ENCODE data around the gene C1orf21.
A peak's percentile ranks its signal among the peaks of the same experiment; 100 is the strongest.

The C1orf21 gene

DNA sequence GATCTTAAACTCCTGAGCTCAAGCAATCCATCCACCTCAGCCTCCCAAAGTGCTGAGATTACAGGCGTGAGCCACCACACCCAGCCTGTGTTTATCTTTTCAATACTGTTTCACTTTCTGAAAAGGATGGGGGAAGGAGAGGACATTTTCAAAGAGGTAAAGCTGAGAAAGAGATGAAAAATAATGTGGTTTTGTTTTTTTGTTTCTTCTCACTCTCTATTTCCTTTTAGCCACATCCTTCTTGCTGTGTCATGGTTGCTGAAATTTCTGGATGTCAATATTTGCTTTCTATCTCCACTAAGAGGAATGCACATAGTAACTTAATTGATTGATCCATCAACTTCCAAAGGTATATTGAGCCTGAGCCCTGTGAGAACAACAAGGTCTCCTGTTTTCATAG lies 6.4 kb upstream of the C1orf21 start:
- Histone ChIP-seq H3K4me1 (ENCODE audit: insufficient read depth, low read length, poor library complexity, severe bottlenecking) (peaks cover 7% of the 10 kb centered on the region), H3K27me3 (ENCODE audit: insufficient read depth, low read length, poor library complexity, severe bottlenecking) (no peaks in the 10 kb centered on the region), H3F3A (ENCODE audit: low read depth) (no peaks in the 10 kb centered on the region; the same call in 1 of the 2 replicates), H4K20me1 (ENCODE audit: insufficient read depth, low read length, poor library complexity, severe bottlenecking) (no peaks in the 10 kb centered on the region), H3K9me2 (replicated peaks; ENCODE audit: low read depth, low read length) (no peaks in the 10 kb centered on the region), H3K4me3 (ENCODE audit: low read length, poor library complexity, severe bottlenecking) (no peak overlapping the region), H3K9ac (ENCODE audit: low read depth, low read length, poor library complexity, severe bottlenecking) (no peak overlapping the region), H3K79me2 (ENCODE audit: insufficient read depth, low read length) (no peaks in the 10 kb centered on the region), H3K4me2 (ENCODE audit: low read depth, low read length, poor library complexity, severe bottlenecking) (peak overlapping the region; percentile 13), H3K36me3 (ENCODE audit: insufficient read depth, low read length) (no peaks in the 10 kb centered on the region), H2AFZ (ENCODE audit: low read length) (no peak overlapping the region), H3K9me3 (ENCODE audit: insufficient read depth, low read depth, low read length) (no peaks in the 10 kb centered on the region)
- no peak for TF ChIP-seq EZH2phosphoT487 (IDR thresholded peaks at IDR 0.05; ENCODE audit: borderline replicate concordance)
- TF ChIP-seq, protein P1, sequence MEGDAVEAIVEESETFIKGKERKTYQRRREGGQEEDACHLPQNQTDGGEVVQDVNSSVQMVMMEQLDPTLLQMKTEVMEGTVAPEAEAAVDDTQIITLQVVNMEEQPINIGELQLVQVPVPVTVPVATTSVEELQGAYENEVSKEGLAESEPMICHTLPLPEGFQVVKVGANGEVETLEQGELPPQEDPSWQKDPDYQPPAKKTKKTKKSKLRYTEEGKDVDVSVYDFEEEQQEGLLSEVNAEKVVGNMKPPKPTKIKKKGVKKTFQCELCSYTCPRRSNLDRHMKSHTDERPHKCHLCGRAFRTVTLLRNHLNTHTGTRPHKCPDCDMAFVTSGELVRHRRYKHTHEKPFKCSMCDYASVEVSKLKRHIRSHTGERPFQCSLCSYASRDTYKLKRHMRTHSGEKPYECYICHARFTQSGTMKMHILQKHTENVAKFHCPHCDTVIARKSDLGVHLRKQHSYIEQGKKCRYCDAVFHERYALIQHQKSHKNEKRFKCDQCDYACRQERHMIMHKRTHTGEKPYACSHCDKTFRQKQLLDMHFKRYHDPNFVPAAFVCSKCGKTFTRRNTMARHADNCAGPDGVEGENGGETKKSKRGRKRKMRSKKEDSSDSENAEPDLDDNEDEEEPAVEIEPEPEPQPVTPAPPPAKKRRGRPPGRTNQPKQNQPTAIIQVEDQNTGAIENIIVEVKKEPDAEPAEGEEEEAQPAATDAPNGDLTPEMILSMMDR (conservative IDR thresholded peaks at IDR 0.05; ENCODE audit: low read length), result no peak

DNA sequence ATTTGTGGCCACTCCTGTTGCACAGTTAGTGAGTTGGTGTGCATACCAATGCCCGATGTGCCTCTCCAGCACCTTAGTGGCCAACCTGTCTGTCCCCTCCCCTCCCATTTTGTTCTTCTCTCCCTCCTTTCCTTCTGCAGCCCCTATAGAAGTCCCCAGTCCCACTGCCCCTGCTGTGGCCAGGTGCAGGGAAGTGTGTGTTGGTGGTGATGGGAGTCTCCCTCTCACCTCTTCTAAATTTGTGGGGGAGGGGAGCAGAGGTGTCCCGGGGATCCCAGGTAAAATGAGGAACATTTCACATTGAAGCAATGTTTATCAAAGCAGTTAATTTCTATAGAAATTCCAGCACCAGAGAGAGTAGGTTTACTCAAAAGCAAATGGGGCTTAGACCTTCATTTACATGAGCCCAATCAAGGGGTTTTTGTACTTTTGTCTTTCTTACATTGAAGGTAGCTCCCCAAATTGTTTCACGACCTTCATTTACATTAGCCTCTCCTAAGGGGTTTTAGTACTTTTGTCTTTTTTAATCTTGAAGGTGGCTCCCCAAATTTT lies 3.0 kb upstream of the C1orf21 start:
- no peak overlapping the region for H2AFZ ChIP-seq (ENCODE audit: low read length)

DNA sequence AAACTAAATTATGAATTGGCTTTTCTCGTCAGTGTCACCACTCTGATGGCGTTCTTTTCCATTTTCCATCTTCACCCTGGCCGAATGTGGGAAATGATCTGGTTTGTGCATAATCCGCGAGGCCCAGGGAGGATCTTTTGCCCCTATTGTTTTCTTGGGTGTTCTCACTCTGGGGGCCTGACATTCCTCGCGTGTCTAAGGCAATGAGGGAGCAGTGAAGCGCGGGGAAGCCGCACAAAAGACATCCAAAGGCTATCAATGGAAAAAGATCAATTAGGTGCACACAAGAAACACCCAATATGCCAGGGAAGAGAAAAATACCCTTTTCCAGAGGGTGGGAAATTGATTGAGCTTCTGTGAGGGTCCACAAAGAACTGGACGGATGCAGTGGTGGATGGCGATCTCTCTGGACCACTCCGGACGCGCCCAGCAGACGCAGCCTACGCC lies 941 bp upstream of the C1orf21 start:
- Histone ChIP-seq H3K9me2 (replicated peaks; ENCODE audit: low read depth, low read length) (no peaks in the 10 kb centered on the region), H3F3A (ENCODE audit: low read depth) (no peaks in the 10 kb centered on the region; the same call in 1 of the 2 replicates), H3K9me3 (ENCODE audit: insufficient read depth, low read depth, low read length) (no peaks in the 10 kb centered on the region), H3K79me2 (ENCODE audit: insufficient read depth, low read length) (peaks cover 25% of the 10 kb centered on the region), H3K9ac (ENCODE audit: low read depth, low read length, poor library complexity, severe bottlenecking) (peak overlapping the region; percentile 73), H3K4me1 (ENCODE audit: insufficient read depth, low read length, poor library complexity, severe bottlenecking) (peaks cover 28% of the 10 kb centered on the region), H4K20me1 (ENCODE audit: insufficient read depth, low read length, poor library complexity, severe bottlenecking) (peaks cover 8% of the 10 kb centered on the region), H3K4me3 (ENCODE audit: low read length, poor library complexity, severe bottlenecking) (peak overlapping the region; percentile 79), H2AFZ (ENCODE audit: low read length) (peak overlapping the region; percentile 99), H3K4me2 (ENCODE audit: low read depth, low read length, poor library complexity, severe bottlenecking) (peak overlapping the region; percentile 88), H3K27me3 (ENCODE audit: insufficient read depth, low read length, poor library complexity, severe bottlenecking) (peaks cover 17% of the 10 kb centered on the region), H3K36me3 (ENCODE audit: insufficient read depth, low read length) (no peaks in the 10 kb centered on the region)
- no peak for TF ChIP-seq EZH2phosphoT487 (IDR thresholded peaks at IDR 0.05; ENCODE audit: borderline replicate concordance)
- TF ChIP-seq, protein P1 (conservative IDR thresholded peaks at IDR 0.05; ENCODE audit: low read length), result no peak

More for the DNA sequence above, 3.0 kb upstream of the C1orf21 start:
- no peak overlapping the region for H3K4me2 ChIP-seq (ENCODE audit: low read depth, low read length, poor library complexity, severe bottlenecking)
- H3K4me1 ChIP-seq (ENCODE audit: insufficient read depth, low read length, poor library complexity, severe bottlenecking), result peaks cover 17% of the 10 kb centered on the region
- H3K36me3 ChIP-seq (ENCODE audit: insufficient read depth, low read length), result no peaks in the 10 kb centered on the region
- no peaks in the 10 kb centered on the region for H3K9me3 ChIP-seq (ENCODE audit: insufficient read depth, low read depth, low read length)
- H3F3A ChIP-seq (ENCODE audit: low read depth), result no peaks in the 10 kb centered on the region; the same call in 1 of the 2 replicates
- no peaks in the 10 kb centered on the region for H3K9me2 ChIP-seq (replicated peaks; ENCODE audit: low read depth, low read length)
- no peak overlapping the region for H3K4me3 ChIP-seq (ENCODE audit: low read length, poor library complexity, severe bottlenecking)
- peaks cover 17% of the 10 kb centered on the region for H3K27me3 ChIP-seq (ENCODE audit: insufficient read depth, low read length, poor library complexity, severe bottlenecking)
- TF ChIP-seq, protein P1 (conservative IDR thresholded peaks at IDR 0.05; ENCODE audit: low read length), result no peak
- no peak for TF ChIP-seq EZH2phosphoT487 (IDR thresholded peaks at IDR 0.05; ENCODE audit: borderline replicate concordance)
- H3K79me2 ChIP-seq (ENCODE audit: insufficient read depth, low read length), result peaks cover 12% of the 10 kb centered on the region
- no peak overlapping the region for H3K9ac ChIP-seq (ENCODE audit: low read depth, low read length, poor library complexity, severe bottlenecking)
- H4K20me1 ChIP-seq (ENCODE audit: insufficient read depth, low read length, poor library complexity, severe bottlenecking), result peaks cover 4% of the 10 kb centered on the region
